Panc1 (cell line): Measurements from ENCODE around the gene CAMKK2.

Experiments used
- SIN3A ChIP-seq: IDR thresholded peaks from 2 replicates; pipeline ENCODE4 v1.6.1; 2012; ENCODE audit warnings: low read depth, mild to moderate bottlenecking, low read length, moderate library complexity, borderline replicate concordance; ENCODE audit not compliant: insufficient read depth
- TCF7L2 ChIP-seq: IDR thresholded peaks from 2 replicates; pipeline ENCODE4 v1.6.1; 2011; ENCODE audit warnings: mild to moderate bottlenecking, low read depth, low read length, inconsistent platforms
- TF ChIP-seq, protein P1 (sequence below): fragments of 450-650 bp; IDR thresholded peaks from 2 replicates; pipeline ENCODE4 v1.5.1; 2017; ENCODE audit warnings: mild to moderate bottlenecking

DNA sequence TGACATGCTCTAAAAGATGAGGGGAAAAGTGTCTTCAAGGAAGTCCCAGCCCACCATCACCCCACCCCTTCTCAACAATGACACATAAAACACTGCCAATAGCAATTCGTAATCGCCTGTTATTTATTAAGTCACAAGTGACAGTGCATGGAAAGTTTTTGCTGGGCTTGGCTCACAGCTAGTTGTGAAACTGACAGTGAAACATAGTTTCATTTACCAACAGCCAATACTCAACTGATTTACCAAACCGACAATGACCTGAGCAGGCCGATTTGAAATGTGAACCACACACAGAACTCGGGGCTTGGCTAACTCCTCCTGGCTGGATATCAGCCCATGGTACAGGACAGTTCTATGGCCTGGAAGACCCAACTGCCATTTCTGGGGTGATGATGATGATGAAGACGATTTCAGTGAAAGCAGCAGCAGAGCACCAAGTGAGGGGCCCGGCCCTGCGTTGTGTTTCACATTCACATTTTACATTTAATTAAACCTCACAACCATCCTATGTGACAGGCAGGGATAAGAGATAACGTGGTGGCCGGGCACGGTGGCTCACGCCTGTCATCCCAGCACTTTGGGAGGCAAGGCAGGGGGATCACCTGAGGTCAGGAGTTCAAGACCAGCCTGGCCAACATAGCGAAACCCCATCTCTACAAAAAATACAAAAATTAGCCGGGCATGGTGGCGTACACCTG is 42.7 kb downstream of the CAMKK2 start:
- TF ChIP-seq SIN3A (no peak), TCF7L2 (no peak)
- TF ChIP-seq, protein P1, sequence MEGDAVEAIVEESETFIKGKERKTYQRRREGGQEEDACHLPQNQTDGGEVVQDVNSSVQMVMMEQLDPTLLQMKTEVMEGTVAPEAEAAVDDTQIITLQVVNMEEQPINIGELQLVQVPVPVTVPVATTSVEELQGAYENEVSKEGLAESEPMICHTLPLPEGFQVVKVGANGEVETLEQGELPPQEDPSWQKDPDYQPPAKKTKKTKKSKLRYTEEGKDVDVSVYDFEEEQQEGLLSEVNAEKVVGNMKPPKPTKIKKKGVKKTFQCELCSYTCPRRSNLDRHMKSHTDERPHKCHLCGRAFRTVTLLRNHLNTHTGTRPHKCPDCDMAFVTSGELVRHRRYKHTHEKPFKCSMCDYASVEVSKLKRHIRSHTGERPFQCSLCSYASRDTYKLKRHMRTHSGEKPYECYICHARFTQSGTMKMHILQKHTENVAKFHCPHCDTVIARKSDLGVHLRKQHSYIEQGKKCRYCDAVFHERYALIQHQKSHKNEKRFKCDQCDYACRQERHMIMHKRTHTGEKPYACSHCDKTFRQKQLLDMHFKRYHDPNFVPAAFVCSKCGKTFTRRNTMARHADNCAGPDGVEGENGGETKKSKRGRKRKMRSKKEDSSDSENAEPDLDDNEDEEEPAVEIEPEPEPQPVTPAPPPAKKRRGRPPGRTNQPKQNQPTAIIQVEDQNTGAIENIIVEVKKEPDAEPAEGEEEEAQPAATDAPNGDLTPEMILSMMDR, result no peak
